Measurements from ENCODE around the gene CCRL2. TPM values are rescaled to one million over a fixed set of nuclear protein-coding genes. Genes with fewer than 3 reads are reported as not detected.
"Not testable (repeated sequence)": the region's sequence is repeated elsewhere in the genome, so short reads cannot be mapped to it uniquely, and the experiment has no call there.

Gene CCRL2
- total RNA-seq, 1 donor from 2014 or later, result 11.5 TPM

DNA sequence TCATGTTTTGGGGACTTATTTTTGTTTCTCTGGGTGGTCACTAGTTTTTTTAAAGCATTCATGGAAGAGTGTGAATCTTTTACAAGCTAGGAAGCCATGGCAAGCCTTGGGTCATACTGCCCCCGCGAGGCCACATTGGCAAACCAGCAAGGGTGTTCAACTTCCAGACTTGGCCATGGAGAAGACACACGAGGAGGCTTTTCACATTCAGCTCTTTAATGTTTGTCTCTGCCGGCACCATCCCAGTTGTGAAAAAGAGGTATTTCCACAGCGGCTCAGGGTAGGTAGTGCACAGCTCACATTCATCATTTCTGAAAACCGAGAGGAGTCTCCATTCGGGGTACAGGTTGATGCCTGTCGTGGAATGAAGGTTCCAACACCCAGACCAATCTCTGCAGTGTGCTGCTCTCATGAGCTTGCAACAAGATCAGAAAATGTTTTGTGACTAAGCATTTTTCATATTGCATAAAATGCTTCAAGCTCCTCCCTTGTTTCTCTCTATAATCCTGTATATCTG lies 28.6 kb upstream of the CCRL2 start:
- DNase-seq (ENCODE audit: extremely low read depth, low read depth, low spot score), result no peak

DNA sequence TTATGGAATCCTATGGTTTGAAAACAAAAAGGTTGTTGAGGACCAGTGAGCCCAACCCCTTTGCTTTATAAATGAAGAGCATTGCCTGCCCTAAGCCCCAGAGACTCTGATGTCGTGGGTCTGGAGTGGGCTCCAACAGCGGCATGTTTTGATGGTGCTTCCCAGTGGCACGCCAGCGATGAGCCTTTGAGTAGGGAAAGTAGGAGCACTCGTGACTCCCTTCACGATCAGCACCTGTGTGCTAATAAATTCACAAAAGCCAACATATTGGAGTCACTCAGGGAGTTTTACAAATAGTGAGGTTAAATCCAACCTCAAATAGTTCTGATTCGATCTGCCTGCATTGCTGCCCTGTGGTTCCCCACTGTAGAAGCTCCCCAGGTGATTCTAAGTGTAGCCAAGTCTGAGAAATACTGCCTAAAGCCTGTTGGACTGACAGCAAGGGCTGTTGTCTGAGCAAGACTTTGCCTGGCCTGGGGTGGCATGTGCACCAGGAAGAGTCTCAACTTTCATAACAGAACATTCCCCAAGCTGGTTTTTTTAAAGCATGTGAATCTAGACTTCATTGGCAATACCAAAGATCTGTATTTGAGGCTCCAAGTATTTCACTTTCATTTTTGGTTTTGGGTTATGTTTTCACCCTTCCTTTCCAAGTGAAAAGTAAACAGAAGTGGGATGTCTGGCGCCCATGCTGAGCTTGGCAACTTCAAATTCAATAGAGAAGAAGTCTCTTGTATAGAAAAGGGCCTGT lies 26.4 kb upstream of the CCRL2 start:
- DNase-seq (ENCODE audit: extremely low read depth, low read depth, low spot score), result no peak

DNA sequence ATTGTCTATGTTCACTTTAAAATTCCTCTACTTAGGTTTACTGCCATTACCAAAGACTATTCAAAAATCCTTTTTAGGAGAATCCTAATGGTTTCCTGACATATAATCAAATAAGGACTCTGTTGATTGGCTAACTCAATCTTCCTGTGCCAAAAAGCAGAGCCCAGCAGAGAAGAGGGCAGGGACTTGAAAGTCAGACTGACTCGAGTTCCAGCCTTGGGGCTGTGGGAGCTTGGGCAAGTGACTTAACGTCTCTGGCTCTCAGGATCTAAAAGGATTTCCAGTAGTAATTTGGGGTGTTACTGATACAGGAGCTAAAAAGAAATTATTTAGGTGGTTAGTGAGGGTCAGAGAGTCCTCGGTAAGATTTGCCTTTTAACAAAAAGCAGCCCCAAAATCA lies 25.4 kb upstream of the CCRL2 start:
- DNase-seq (ENCODE audit: extremely low read depth, low read depth, low spot score), result no peak

DNA sequence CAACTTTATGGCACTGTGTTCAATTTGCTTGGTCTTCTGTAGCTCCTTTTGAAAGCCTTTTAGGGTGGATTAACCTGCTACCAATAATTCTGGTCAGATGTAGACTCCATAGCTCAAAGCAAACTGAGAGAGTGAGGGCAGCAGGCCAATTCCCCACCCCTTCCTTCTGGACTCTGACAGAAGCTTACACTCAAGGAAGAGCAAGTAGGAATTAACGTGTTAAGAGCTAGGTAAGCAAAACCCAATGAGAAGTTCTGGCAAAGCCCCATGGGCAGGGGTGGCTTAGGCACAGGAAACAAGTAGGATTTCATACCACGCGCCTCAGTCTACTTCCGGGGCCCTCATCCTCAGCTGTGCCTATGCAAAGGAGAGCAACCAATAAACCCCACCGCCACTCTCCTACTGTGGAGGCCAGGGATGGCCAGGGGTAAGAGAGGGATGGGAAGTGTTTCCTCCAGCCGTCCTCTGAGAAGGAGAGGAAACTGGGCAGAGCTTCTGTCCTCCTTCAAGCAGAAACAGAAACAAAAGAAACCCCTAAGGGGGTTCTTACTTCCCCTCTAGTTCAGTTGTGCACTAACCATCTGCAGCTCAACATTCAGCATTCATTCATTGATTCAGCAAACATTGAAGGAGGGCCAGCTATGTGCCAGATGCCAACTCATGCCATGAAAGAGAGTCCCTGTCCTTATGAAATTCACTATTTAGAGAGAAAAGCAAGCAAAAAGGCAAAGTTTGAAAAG lies 23.7 kb upstream of the CCRL2 start:
- DNase-seq (ENCODE audit: extremely low read depth, low read depth, low spot score), result no peak

DNA sequence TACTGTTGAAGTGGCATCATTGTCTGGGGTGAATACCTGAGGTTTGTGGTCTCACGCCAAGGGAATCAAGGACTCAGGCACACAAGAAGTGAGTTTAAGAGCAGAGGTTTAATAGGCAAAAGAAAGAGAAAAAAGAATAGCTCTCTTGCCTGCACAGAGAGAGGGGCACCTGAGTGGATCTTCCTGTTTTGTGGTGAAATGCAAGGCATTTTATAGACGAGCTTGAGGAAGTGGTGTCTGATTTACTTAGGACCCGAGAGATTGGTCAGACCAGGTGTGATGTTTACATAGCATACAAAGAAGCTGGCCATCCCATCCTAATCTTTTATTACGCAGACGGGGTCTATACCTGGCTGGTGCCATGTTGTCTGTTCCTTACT lies 23.1 kb upstream of the CCRL2 start:
- no peak for DNase-seq (ENCODE audit: extremely low read depth, low read depth, low spot score)

DNA sequence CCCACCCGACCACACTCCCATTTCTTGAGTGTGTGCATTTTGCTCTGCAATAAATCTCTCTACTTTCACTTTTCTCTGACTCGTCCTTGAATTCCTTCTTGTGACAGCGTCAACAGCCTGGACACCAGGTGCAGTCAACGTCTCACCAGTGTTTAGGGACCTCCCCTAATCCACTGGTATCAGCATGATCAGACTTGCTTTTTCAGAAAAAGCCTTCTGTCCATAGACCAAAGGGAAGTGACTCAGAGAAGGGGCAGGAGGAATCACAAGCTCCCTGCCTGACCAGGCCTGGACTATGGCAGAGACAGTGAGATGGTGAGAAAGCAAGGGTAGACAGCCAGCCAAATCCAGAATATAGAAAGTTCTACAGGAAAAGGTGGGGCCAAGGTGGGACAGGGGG lies 20.9 kb upstream of the CCRL2 start:
- no peak for DNase-seq (ENCODE audit: extremely low read depth, low read depth, low spot score)

DNA sequence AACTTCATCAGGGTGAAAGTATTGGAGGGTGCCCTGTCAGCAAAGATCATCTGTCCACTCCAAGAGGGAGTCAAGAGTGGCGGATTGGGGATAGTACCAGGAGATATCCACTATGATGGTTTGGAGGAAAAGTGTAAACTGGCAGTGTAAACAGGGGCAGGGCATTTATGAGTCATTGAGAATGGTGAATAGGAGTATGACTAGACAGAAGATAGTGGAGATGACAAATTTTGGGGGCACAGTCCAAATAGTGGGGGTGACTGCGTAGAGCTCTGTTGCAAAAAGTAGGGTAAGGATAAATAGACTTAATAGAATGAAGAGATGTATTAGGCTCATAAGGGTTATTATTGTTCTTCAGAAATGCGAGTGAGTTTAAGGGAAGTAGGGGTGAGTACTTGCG lies 18.2 kb upstream of the CCRL2 start:
- not testable (repeated sequence) for DNase-seq (ENCODE audit: extremely low read depth, low read depth, low spot score)

DNA sequence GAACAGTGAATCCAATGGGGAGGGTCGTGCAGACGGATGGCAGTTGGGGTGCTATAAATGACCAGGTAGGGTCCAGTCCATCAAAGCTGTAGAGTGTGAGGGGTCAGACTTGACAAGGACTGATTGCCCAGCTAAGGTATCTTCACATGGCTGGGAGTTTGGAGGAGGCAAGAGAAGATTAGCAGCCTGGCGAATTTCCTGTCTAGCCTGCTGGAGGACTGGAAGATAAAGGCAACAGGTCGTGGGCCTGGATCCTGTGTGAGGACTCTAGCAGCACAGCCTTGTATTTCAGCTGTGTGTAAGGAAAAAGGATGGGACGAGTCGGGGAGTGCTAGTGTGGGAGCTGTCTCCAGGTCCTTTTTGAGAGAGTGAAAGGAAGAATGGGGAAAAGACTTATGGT lies 17.8 kb upstream of the CCRL2 start:
- no peak for DNase-seq (ENCODE audit: extremely low read depth, low read depth, low spot score)

DNA sequence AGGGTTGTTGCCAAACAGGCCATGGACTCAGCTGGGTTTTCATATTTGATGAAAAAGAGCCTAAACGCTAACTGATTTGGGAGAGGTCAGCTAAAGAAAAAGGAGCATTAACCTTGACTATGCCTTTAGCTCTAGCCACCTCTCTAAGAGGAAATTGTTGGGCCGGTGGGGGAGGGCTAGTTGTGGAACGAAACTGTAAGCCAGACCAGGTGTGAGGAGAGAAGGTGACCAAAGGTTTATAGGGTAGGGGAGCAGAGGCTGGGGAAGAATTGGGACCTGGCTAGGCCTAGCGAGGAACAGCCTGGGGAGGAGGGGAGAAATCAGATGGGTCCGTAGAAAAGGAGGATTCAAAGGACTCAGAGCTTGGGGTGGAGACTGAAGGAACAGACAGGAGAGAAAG lies 15.5 kb upstream of the CCRL2 start:
- not testable (repeated sequence) for DNase-seq (ENCODE audit: extremely low read depth, low read depth, low spot score)

DNA sequence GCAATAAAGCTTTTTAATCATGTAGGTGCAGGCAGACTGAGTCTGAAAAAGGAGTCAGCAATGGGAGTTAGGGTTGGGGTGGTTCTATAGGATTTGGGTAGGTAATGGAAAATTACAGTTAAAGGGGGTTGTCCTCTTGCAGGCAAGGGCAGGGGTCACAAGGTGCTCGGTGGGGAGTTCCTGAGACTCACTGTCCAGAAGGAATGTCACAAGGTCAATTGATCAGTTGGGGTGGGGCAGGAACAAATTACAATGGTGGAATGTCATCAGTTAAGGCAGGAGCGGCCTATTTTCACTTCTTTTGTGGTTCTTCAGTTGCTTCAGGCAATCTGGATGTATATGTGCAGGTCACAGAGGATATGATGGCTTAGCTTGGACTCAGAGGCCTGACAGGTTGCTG lies 14.0 kb upstream of the CCRL2 start:
- DNase-seq (ENCODE audit: extremely low read depth, low read depth, low spot score), result no peak

DNA sequence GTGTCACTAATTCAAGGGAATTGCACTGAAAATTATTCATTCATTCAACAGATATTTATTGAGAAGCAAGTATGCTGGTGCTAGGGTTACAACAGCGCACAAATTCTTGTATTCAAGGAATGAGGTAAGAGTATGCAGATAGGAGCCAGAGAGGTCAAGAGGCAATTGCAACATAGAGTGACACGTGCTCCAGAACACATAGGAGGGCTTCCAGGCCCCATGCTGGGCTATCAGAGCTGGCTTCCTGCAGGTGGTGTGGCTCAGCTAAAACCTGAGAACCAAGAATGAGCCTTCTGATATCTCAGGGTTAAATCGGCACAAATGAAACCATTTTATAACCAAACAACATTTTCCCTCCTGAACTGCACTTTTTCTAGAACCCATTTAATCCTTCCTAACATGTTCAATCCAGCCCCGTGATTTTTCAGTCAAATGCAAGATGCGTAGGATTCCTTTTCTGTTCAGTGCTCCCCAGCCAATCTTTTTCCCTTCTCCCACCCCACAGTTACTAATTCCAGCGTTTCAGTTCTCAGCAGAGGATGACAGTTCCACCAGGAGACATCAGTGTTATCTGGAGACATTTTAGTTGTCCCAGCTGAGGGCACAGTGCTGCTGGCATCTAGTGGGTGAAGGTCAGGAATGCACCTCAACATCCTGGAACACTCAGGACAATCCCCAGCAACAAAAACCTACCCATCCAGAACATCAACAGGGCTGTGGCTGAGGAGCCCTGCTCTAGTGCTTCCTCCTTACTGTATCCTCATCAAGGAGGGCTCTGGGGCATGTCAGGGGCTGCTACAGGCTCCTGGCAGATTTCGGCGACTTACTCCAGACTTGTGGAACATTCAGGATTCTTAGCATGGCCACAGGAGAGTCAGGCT lies 13.3 kb upstream of the CCRL2 start:
- no peak for DNase-seq (ENCODE audit: extremely low read depth, low read depth, low spot score)

DNA sequence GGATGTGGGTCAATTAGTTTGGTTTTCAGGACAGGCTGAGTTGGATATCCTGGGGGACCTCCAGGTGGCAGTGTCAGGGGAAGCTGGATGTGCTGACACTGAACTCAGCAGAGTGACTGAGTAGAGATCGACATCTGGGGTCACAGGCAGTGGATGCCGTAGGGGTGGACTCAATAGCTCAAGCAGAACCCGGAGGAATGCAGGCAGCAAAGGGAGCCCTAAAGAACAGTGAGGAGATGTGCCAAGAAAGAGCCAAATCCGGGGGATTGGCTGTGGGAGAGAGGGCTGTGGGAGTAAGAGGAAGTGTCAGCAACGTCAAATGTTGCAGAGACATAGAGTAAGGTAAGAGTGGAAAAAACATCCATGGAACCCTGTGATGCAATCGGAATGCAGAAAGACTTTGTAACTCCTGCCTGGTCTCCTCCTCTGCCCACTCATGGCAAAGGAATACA lies 11.8 kb upstream of the CCRL2 start:
- no peak for DNase-seq (ENCODE audit: extremely low read depth, low read depth, low spot score)

DNA sequence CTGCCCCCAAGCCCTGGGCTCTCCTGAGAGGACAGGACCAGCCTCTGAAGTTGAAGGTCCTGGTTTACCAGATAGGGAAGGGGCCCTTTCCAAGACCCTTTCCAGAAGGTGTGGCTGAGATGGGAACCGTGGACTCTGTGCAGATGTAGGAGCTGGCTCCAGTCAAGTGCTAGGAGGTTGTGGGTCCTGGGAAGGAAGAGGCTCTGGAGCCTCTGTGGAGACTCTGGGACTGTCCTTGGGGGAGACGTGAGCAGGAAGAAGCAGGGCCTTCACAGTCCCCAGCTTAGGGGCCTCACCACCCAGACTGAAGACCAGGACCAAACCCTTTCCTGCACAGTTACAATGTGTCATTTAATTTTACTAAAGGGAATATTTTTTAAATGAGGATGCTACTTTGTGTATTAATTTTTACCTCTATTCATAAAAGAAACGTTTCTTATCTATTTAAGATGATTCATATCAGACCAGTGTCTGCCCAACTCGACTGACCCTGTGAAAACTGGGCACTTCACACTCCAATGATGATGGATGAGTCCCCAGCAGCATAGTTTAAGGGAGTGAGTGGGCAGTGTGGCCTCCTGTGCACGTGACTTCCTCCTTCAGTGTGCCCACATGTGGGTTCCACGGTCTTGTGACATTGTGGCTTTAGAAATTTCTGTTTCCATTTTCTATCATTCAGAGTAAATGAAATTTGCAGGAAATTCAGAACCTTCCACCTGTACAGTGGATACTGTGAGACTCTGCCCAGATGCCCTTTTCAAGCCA lies 11.1 kb upstream of the CCRL2 start:
- DNase-seq (ENCODE audit: extremely low read depth, low read depth, low spot score), result no peak

DNA sequence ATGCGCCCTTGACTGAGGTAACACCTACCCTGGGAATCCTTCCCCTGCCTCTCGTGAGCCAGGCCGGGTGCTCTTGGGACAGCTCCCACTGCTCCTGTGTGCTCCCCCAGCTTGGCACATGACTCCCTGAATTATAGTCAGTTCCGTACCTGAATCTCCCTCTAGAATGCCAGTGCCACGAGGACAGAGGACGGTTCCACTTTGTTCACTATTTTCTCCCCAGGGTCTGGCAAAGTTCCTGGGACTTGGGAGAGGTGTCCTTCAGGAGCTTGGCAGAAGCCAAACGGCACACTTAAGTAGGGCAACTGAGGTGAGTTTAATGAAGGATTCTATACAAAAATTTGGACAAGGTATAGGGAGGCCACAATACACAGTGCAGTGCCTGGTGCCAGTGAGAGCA lies 9.9 kb upstream of the CCRL2 start:
- no peak for DNase-seq (ENCODE audit: extremely low read depth, low read depth, low spot score)

DNA sequence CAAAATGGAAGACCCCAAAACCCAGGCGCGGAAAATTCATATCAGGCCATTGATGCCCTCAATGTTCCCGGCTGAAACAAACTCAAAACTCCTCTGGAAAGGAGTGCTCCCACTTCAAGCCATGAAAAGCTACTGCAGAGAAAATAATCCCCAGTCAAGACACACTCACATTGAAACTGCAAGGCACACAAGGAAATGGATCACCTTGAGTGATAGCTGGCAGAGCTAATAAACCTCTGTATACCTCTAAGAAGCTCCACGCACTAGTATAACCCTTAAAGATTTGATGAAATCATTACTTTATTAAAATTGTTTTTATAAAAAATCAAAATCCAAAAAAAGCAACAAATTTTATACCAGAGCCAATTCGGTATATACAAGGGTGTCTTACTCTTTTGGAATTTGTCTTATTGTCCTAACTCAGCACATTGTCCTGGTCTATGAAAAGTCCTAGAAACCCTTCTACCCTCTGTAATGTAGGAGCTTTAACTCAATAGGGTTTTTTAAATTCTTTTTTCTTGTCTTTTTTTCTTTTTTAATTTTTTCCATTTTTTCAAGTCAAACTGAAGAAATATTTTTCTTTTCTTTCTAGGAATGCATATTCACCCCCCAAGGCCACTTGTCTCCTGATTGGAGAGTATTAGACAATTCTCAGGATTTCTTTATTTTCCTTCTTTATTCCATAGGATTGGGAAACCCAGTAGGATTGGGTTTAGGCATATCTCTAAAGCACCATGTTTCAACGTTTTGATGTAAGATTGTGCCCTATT lies 8.7 kb upstream of the CCRL2 start:
- DNase-seq (ENCODE audit: extremely low read depth, low read depth, low spot score), result no peak

DNA sequence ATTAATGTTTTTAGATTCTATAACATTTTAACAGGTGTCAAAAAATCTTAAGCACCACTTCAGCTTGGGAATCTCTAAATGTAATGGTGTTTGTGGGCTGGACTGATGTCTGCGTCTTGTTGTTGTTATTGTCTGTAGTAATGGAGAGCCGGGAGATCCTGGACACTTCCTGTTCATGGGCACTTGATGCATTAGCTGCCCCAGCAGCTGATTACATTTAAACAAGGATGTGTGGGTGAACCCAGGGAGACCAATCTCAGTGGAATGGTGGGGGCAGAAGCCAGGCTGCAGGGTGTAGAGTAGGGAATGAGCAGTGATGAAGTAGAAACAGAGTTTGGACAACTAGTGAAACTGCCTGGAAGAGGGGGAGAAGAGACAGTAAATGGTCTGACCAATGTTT lies 8.0 kb upstream of the CCRL2 start:
- no peak for DNase-seq (ENCODE audit: extremely low read depth, low read depth, low spot score)

DNA sequence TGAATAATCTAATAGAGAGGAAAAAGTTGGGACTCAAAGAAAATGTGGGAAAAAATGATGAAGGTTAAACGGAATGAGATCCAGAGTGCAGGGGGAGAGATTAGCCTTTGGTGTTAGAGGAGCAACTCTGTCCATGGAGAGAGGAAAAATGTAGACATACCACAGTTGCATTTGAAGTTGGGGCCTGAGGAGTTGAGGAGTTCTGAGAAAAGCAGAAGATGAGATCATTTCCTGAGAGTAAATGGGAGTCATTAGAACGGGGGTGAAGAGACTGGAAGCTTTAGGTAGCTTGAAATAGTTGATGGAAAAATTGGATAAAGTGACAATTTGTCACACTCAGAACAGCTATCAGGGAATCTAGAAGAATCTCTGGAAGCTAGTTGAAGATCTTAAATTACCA lies 7.5 kb upstream of the CCRL2 start:
- DNase-seq (ENCODE audit: extremely low read depth, low read depth, low spot score), result no peak

DNA sequence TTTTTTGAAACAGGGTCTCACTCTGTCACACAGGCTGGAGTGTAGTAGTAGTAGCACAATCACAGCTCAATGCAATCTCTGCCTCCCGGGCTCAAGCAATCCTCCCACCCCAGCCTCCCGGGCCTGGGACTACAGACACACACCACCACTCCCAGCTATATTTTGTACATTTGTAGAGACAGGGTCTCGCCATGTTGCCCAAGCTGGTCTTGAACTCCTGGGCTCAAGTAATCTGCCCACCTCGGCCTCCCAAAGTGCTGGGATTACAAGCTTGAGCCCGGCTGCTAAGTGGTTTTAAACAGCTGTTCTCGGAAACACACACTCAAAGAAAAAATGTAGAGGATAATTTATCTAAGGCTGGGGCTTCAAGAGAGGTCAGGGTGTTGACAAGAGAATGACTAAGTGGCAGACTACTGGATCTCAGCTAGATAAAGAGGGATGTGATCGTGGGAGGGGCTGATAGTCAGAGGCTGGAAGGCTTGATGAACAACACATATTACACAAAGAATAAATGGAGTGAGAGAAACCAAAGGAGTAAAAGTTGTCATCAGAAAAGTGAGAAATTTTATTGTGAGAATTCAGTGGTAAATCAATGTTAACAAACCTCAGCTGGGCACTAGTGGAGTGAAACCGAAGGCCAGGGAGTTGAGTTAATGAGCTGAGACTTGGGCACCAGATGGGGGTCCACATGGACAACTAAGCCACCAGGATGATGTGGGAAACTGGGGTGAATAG lies 6.9 kb upstream of the CCRL2 start:
- no peak for DNase-seq (ENCODE audit: extremely low read depth, low read depth, low spot score)

DNA sequence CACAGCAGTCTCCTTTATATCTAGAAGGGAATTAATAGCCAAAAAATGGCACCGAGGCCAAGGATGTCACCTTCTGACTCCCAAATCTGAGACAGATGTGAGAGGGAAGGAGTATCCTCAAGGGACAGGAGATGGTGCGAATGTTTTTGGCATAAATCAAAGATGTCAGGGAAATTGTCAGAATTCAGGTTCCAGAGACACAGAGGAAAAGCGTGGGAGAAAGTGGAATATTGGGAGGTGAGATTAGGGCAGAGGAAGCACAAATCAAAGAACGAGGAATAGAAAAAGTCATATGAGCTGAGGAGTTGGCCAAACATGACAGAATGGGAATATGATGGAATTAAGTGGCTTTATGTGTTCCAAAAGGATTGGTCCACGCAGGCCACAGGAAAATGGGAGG lies 6.2 kb upstream of the CCRL2 start:
- no peak for DNase-seq (ENCODE audit: extremely low read depth, low read depth, low spot score)

Data from glomerular endothelial cell (primary cell).